SK-N-SH (cell line): ENCODE data around the gene ADGRL3.
"Not testable (repeated sequence)": the region's sequence is repeated elsewhere in the genome, so short reads cannot be mapped to it uniquely, and the experiment has no call there.

Experiments
- CTCF ChIP-seq: fragments of 200-600 bp; sonication (generic); IDR thresholded peaks from 2 replicates; pipeline ENCODE4 v1.6.1; 2017; ENCODE audit warnings: antibody characterized with exemption, mild to moderate bottlenecking, moderate library complexity
- EZH2phosphoT487 ChIP-seq: fragments of 200-600 bp; sonication (generic); IDR thresholded peaks from 2 replicates; pipeline ENCODE4 v1.6.1; 2017; ENCODE audit warnings: low read depth, mixed run types, mild to moderate bottlenecking, antibody characterized with exemption, moderate library complexity, borderline replicate concordance
- IRF3 ChIP-seq: fragments of 150-350 bp; IDR thresholded peaks from 2 replicates; pipeline ENCODE4 v1.6.1; 2016; ENCODE audit warnings: mild to moderate bottlenecking, low read depth, low read length
- JUND ChIP-seq: IDR thresholded peaks from 2 replicates; pipeline ENCODE4 v1.4.0; 2012
- MAX ChIP-seq: IDR thresholded peaks from 2 replicates; pipeline ENCODE4 v1.4.0; 2012; ENCODE audit warnings: low read depth
- MEF2A ChIP-seq: IDR thresholded peaks from 2 replicates; pipeline ENCODE4 v1.4.0; 2012; ENCODE audit warnings: low read depth, borderline replicate concordance
- POLR2AphosphoS5 ChIP-seq: IDR thresholded peaks from 2 replicates; pipeline ENCODE4 v1.6.1; 2012; ENCODE audit warnings: low read depth, low read length
- RAD21 ChIP-seq: IDR thresholded peaks from 2 replicates; pipeline ENCODE4 v1.6.1; 2012; ENCODE audit warnings: mild to moderate bottlenecking, low read length
- REST ChIP-seq: IDR thresholded peaks from 2 replicates; pipeline ENCODE4 v1.6.1; 2012; ENCODE audit warnings: mild to moderate bottlenecking, low read depth, low read length, moderate library complexity
- RFX5 ChIP-seq: IDR thresholded peaks from 2 replicates; pipeline ENCODE4 v1.6.1; 2012; ENCODE audit warnings: mild to moderate bottlenecking, improper control_type of control experiment, low read length
- USF1 ChIP-seq: IDR thresholded peaks from 2 replicates; pipeline ENCODE4 v1.4.0; 2012; ENCODE audit warnings: low read depth, borderline replicate concordance
- YY1 ChIP-seq: IDR thresholded peaks from 2 replicates; pipeline ENCODE4 v1.4.0; 2012; ENCODE audit warnings: low read depth, mild to moderate bottlenecking

- not testable (repeated sequence) for TF ChIP-seq MEF2A, RFX5, USF1, POLR2AphosphoS5, CTCF, JUND, REST, RAD21, EZH2phosphoT487, MAX, IRF3, YY1
These were observed 7.0 kb downstream of the ADGRL3 start for GRCh38 chr4:61207156-61207555.
